GM10847 (cell line): ENCODE data around the gene SIL1.
A peak's percentile ranks its signal among the peaks of the same experiment; 100 is the strongest.

Source experiments
- POLR2A ChIP-seq: IDR thresholded peaks from 2 replicates; pipeline ENCODE4 v1.6.1; 2011; ENCODE audit not compliant: insufficient read length; ENCODE audit errors: extremely low read depth

Gene SIL1

DNA sequence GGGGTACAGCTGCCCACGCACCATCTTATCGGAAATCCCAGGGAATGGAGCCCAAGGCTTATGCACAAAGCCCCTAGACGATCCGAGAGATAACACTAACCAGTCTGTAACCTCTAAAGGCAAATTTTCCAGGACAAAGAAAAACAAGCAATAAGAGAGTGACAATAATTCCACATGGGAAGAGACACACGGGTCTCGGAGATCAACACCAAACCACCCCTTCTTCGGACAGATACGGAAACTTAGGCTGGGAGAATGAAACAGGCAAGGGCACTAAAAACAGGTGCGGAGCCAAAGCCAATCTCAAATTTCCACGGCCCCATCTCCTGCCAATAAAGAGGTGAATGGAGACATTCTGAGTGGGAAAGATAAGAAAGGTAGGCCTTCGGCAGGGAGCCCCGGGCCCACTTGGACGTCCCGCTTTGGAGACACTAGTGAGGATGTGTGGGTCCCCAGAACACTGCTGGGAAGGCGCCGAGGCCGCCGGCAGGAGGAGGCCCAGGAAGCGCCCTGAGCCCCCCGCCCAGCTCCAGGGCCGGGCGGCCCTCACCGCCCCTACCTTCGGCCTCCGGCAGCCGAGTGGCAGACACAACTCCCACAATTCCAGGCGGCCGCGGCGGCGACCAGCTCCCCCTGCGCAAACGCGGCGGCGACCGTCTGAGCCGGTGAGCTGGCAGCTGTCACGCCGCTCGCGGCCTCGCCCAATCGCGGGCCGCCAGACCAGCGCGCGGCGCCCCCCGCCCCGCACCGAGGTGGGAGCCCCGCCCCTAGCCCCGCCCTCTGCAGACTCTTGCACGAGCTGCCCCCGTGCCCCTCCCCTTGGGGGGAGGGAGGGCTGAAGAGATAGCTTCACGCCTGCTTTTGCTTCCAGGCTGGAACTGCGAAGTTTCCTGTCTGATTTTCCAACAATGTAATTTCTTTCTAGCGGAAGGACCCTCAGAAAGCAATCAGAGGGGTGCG is at the start of gene SIL1:
TSS of gene SIL1 (minus strand) at position 659 of the 960 bp plus-strand sequence. CDS start 70,525 bp downstream, outside the sequence.
- peak; percentile 93 for TF ChIP-seq POLR2A

- TF ChIP-seq POLR2A, result no peak
Measured at GRCh38 chr5:139246394-139246793, 48.2 kb upstream of the SIL1 start.

DNA sequence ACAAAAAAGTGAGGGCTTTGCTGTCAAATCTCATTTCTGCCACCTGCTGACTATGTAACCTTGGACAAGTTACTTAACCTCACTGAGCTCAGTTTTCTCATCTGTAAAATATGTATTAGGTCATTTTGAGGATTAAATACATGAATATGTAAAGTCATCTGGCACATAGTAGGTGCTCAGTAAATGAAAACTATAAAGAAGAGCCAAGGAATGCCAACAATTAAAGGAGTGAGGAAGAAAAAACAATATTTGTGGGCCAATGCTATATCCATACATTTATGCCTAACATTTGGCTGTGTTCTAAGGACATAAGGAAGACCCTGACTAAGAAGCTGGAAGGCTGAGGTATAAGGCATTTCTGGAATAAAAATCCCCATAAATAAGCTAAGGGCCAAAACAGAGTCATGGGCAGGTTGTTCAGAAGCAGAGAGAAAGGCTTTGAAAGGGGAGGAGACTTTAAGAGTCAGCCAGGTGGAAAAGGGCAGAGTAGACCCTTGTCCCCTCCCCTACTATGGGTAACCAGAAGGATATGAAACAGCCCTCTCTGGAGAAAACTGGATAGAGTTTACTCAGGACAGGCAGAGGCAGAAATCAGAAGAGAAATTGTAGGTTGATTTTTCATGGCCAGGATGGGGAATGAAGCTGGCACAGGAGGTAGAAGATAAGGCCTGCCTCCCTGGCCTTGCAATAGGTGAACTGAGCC is 47.6 kb upstream of the SIL1 start:
- TF ChIP-seq POLR2A, result no peak

DNA sequence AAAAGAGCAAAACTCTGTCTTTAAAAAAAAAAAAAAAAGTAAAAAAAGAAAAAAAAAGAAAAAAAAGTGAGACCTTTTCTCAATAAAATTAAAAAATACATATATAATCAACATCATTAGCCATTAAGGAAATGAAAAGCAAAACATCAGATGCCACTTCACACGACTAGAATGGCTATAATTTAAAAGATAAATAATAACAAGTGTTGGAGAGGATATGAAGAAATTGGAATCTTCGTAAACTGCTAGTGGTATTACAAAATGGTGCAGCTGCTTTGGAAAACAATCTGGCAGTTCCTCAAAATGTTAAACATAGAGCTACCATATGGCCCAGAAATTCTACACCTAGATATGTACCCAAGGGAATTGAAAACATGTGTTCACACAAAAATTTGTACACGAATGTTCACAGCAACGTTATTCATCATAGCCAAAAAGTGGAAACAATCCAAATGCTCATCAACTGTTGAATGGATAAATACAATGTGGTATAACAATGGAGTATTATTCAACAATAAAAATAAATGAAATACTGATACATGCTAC is 45.3 kb upstream of the SIL1 start:
- TF ChIP-seq POLR2A, result no peak

DNA sequence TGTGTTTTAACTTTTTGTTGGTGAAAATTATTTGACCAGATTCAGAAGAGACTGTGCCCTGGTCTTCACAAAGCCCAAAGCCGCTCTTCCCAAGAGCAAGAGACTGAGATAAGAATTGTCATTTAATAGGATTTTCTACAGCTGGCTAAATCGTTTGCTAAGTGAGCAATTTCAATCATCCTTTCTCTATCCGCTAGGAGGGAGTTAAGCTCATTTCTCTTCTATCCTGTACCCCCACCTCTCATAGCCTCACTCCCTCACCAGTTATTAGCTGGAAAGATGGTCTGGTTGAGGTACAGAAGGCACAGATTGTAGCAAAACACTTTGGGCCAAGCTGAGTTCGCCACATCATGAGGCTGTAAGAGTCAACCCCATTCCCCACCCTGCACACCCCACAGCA is 43.0 kb upstream of the SIL1 start:
- no peak for TF ChIP-seq POLR2A

GRCh38 chr5:139236479-139236878 is 38.3 kb upstream of the SIL1 start:
- TF ChIP-seq POLR2A, result no peak

DNA sequence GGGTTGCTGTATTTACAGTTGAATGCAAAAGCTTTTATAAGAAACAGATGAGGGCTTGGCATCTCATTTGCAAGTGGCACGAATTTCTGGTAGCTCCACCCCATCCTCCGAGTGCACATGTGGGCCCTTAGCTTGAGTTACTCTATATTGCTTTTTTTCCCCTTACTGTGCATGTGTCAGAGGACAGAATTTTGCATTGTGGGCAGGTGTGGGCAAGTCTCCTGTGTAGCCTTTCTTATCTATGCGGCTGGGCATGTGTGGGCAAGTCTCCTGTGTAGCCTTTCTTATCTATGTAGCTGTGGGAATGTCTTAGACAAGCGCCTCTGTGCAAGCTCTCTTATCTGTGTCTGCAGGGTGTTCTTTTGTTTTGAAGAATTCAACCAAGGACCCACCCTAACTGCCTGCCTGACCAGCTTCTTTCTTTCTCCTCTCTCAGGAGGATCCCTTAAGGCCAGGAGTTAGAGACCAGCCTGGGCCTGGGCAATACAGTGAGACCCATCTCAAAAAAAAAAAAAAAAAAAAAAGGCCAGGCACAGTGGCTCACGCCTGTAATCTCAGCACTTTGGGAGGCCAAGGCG is 34.1 kb upstream of the SIL1 start:
- no peak for TF ChIP-seq POLR2A

- TF ChIP-seq POLR2A, result no peak
Measured at GRCh38 chr5:139228201-139228803, 30.1 kb upstream of the SIL1 start.

DNA sequence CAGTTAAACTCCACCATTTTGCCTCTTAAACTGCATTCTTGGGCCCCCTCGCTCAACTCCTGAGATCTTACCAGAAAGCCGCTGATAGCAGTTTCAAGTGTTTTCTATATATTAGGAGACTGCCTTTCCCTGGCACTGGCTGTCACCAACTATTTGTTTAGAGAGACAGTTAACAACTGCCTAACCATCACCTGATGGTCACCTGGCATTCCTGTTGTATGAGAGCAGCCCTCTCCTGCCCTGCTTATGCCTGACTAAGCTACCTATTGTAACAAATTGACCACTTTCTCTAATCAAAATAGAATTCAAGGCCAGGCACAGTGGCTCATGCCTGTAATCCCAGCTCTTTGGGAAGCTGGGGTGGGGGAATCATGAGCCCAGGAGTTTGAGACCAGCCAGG is 28.0 kb upstream of the SIL1 start:
- TF ChIP-seq POLR2A, result no peak

DNA sequence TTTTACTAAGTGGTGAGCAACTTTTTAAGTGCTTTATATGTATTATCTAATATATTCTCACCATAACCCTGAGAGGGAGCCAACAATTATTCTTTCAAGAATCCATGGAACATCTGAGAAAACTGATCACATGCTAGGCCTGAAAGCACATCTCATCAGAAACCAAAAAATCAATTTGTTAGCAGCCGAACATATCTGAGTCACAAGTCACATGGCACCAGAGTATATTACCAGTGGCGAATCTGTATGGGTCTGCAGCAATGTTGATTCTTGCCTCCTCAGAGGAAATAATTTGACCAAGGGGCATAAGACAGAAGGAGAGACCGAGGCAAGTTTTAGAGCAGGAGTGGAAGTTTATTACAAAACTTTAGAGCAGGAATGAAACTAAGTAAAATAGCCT is 25.3 kb upstream of the SIL1 start:
- TF ChIP-seq POLR2A, result no peak

GRCh38 chr5:139222346-139222745 is 24.2 kb upstream of the SIL1 start:
- no peak for TF ChIP-seq POLR2A

DNA sequence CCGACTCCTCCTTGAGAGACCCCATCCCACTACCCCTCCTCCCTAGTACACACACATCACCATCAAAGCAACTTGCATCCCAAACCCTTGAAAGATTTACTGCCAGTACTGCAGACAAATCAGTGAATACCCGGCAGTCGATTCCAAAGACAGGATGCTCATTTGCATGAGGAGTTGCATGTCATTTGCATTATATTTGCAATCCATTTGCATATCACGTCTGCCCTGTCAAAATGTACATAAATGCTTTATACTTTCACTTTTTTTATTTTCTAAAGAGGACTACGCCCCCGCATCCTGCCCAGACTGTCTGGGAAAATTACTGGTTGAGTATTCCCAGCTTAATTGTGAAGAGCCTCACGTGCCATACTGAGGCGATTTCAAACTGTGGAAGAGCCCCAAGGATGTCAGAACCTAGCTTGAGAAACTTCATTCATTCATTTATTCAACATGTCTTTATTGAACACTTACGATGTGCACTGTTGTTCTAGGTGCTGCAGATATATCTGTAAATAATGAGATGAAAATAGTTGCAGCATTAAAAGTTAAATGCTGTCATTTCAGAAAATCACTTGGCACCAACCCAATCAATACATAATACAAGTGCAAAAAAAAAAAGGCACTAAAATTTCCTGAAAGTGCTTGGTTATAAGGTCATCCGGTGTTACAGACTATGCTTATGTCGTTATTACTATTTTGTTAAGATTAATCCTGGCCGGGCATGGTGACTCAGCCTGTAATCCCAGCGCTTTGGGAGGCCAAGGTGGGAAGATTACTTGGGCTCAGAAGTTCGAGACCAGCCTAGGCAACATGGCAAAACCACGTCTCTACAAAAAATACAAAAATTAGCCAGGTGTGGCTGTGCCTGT is 17.2 kb upstream of the SIL1 start:
- TF ChIP-seq POLR2A, result no peak

DNA sequence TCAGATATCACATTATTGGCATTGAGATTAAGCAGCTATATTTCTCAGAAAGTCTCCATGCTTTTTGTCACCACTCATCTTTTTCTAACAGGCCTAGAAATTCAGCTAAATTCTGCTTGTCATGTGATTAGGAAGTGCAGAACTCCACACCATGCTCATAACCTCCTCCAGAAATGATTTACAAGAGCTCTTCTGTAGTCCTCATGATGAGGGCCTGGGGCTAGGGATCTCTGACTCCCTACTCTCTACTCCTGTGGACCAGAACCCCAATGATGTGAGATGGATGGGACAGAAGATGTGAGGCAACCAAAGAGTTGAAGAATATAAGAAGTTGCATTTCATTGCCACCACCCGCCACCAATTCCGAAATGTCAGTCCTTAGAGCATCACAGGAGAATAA is 16.5 kb upstream of the SIL1 start:
- TF ChIP-seq POLR2A, result no peak

DNA sequence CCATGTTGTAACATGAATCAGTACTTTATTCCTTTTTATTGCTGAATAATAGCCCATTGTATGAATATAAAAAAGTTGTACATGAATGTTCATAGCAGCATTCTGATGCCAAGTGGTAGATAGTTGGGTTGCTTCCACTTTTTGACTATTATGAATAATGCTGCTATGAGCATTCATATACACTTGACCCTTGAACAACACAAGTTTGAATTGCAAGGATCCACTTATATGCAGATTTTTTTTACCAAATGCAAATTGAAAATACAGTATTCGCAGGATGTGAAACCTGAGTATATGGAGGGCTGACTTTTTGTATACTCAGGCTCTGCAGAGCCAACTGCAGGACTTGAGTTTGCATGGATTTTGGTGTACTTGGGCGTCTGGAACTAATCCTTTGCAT is 14.7 kb upstream of the SIL1 start:
- no peak for TF ChIP-seq POLR2A
